Subcutaneous abdominal adipose tissue (tissue), 5 donors: ENCODE results near the gene BCL11A.

ENCODE experiments used
- H3K27ac ChIP-seq: one replicate; pipeline ENCODE4 v1.7.0; 2013; ENCODE audit warnings: low read depth, mild to moderate bottlenecking, inconsistent platforms, low read length, moderate library complexity
- H3K27me3 ChIP-seq, 5 donors: one replicate each; pipeline ENCODE4 v1.7.0; 2013; ENCODE audit warnings: low read length in 5 of 5, inconsistent platforms in 1 of 5; ENCODE audit not compliant: control insufficient read depth in 5 of 5, insufficient read depth in 4 of 5
- H3K36me3 ChIP-seq, 5 donors: one replicate each; pipeline ENCODE4 v1.7.0; 2013; ENCODE audit warnings: low read length in 5 of 5; ENCODE audit not compliant: control insufficient read depth in 5 of 5, insufficient read depth in 5 of 5
- H3K4me1 ChIP-seq, 5 donors: one replicate each; pipeline ENCODE4 v1.7.0; 2013; ENCODE audit warnings: low read length in 5 of 5, mild to moderate bottlenecking in 3 of 5, moderate library complexity in 1 of 5; ENCODE audit not compliant: control insufficient read depth in 5 of 5, insufficient read depth in 5 of 5
- H3K4me3 ChIP-seq, 5 donors: one replicate each; pipeline ENCODE4 v1.7.0; 2013; ENCODE audit warnings: low read length in 5 of 5, low read depth in 1 of 5
- H3K9ac ChIP-seq, 5 donors: one replicate each; pipeline ENCODE4 v1.7.0; 2013; ENCODE audit warnings: low read length in 5 of 5, mild to moderate bottlenecking in 4 of 5, moderate library complexity in 3 of 5
- H3K9me3 ChIP-seq, 5 donors: one replicate each; pipeline ENCODE4 v1.7.0; 2013; ENCODE audit warnings: low read length in 5 of 5; ENCODE audit not compliant: control insufficient read depth in 5 of 5
- donor health status: healthy.
- donor health status: healthy.
- donor health status: healthy.
- donor health status: healthy.
- donor health status: healthy.

BCL11A gene

DNA sequence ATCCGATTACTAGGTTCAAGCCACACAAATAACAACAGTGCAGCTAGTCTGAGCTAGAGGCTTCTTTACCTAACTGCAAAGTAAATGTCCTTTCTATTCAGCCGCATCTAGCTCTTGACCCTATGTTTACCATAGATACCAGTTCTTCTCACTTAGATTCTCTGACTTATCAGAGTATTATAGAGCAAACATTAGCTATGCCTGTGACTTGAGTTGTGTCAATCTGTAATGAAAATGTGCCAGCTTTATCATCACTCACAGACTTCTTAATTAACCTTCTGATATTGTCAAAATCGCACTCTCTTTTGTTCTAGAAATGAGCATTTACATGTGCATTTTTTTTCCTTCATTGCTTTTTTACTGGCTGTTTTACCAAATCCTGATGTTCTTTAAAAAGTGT, 79.9 kb downstream of the BCL11A start:
- Histone ChIP-seq H3K9me3 (no peaks in the 10 kb centered on the region), H3K36me3 (no peaks in the 10 kb centered on the region), H3K4me3 (no peak overlapping the region), H3K27me3 (no peaks in the 10 kb centered on the region), H3K9ac (no peak overlapping the region), H3K4me1 (peaks cover 0 to 10% (median 9%) of the 10 kb centered on the region in 5 donors), H3K27ac (no peak overlapping the region)

DNA sequence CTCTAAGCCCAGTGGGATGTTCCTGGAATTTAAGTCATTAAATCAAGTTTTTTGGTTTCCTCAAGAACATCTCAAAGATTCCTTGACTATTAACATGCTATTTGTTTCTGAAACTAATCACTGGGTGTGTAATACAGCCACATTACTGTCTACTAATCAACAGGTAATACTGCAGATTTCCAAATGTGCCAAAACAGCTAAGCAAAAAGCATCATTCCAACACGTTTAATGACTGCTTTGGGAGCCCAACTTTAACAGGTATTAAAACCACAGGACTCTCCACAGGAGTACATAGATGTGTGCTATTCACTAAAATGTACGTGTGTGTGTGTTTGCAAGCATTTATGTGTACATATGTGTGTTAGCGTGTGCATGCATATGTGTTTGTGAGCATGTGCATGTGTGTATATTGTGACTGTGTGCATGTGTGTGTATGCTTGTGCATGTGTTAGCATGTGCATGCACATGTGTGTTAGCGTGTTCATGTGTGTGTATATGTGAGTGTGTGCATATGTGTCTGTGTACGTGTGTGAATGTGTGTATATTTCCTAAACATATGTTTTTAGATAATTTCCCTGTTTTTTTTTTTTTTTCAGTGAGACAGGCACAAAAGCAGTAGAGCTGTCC, 80.7 kb downstream of the BCL11A start:
- Histone ChIP-seq H3K4me3 (no peak overlapping the region), H3K27me3 (no peaks in the 10 kb centered on the region), H3K36me3 (no peaks in the 10 kb centered on the region), H3K9ac (no peak overlapping the region), H3K4me1 (peaks cover 0 to 10% (median 9%) of the 10 kb centered on the region in 5 donors), H3K9me3 (no peaks in the 10 kb centered on the region), H3K27ac (no peak overlapping the region)

GRCh38 chr2:60472041-60472440, 81.4 kb downstream of the BCL11A start:
- no peaks in the 10 kb centered on the region for H3K27me3 ChIP-seq
- no peak overlapping the region for H3K9ac ChIP-seq
- no peak overlapping the region for H3K4me3 ChIP-seq
- H3K27ac ChIP-seq = no peak overlapping the region
- peaks cover 0 to 10% (median 9%) of the 10 kb centered on the region in 5 donors for H3K4me1 ChIP-seq
- no peaks in the 10 kb centered on the region for H3K9me3 ChIP-seq
- H3K36me3 ChIP-seq = no peaks in the 10 kb centered on the region

DNA sequence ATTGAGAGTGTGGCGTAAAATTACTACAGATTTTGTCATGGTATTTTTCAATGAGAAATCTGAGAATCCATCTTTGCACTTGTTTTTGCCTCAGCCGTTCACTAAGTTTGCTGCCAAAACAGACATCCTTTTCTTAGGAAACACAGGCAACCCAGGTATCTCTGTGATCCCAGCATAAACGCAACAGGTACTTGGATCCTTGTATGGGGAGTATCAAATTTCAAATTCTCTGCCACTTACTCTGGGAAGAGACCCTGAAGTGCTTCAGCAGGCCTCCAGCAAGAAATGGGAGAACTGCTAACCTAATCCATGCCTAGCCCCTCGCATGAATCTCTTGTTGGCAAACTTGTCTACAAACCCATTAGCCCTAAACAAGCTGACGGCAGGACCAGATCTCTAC, 83.1 kb downstream of the BCL11A start:
- H3K36me3 ChIP-seq = no peaks in the 10 kb centered on the region
- H3K27ac ChIP-seq = no peak overlapping the region
- no peak overlapping the region for H3K4me3 ChIP-seq
- no peaks in the 10 kb centered on the region for H3K27me3 ChIP-seq
- H3K9ac ChIP-seq = no peak overlapping the region
- peaks cover 0 to 4% (median 0%) of the 10 kb centered on the region in 5 donors for H3K4me1 ChIP-seq
- no peaks in the 10 kb centered on the region for H3K9me3 ChIP-seq

DNA sequence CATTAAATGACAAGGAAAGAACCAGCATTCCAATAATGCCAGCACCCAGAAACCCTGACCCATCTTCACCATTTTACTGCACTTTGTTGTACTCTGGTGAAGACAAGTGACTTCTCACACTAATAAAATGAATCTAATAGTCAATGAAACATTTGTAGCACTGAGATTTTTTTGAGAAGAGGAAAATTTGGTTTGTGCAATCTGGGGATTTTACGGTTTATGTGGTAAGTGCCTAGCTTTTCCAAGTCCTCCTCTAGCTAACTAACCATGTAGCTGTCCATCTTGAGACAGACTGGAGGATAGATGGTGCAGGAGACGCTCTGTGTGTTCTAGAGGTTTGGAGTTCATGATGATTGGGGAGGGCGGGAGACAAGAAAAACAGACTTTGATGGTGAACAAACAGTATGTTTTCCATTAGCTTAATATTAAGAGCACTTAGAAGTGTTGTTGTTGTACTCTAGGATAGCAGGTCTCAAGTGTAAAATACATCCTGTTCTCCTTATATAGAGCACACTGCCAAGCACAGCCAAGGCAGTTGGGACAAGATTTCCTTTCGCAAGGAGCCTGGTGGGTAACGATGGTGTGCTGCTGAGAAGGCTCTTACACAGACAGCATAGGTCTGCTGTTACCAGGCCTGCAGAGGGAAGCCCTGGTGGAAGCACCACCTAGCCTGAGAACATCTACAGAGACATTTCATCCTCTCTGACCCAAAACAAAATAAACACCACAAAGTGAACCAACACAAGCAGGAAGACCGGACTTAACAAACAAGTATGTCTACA, 83.7 kb downstream of the BCL11A start:
- H3K9me3 ChIP-seq = no peaks in the 10 kb centered on the region
- H3K4me3 ChIP-seq = no peak overlapping the region
- no peak overlapping the region for H3K27ac ChIP-seq
- H3K36me3 ChIP-seq = no peaks in the 10 kb centered on the region
- H3K9ac ChIP-seq = no peak overlapping the region
- H3K27me3 ChIP-seq = no peaks in the 10 kb centered on the region
- H3K4me1 ChIP-seq = peaks cover 0 to 4% (median 0%) of the 10 kb centered on the region in 5 donors

GRCh38 chr2:60468382-60469085, 84.9 kb downstream of the BCL11A start:
- Histone ChIP-seq H3K4me1 (peaks cover 0 to 4% (median 0%) of the 10 kb centered on the region in 5 donors), H3K4me3 (no peak overlapping the region), H3K27ac (no peak overlapping the region), H3K9me3 (no peaks in the 10 kb centered on the region), H3K36me3 (no peaks in the 10 kb centered on the region), H3K9ac (no peak overlapping the region), H3K27me3 (no peaks in the 10 kb centered on the region)

DNA sequence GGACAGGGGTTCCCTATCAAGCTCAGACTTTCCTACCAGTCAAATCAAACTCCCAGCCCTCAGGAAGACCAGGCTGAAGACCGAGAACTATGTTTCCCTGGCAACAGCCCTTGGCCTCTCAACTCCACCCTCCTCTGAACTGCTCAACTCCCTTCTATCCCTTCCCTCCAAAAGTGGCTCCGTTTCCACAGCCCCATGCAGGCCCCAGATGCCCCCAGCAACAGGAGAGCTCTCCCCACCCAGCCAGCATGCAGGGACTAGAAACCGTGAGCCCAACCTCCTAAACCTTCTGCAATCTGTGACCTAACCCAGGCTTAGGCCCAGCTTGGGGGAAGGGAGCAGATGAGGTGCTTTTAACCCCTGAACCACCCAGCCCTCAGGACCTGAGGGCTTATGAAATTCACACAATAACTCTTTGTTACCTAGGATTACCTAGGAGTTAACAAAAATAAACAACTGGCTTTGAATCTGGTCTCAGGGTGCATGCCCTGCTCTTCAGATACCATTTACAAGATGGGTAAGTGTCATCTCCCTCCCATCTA, 87.2 kb downstream of the BCL11A start:
- Histone ChIP-seq H3K9ac (no peak overlapping the region), H3K27me3 (peaks cover 0 to 3% (median 0%) of the 10 kb centered on the region in 5 donors), H3K27ac (no peak overlapping the region), H3K4me3 (no peak overlapping the region), H3K9me3 (no peaks in the 10 kb centered on the region), H3K36me3 (no peaks in the 10 kb centered on the region), H3K4me1 (peaks cover 0 to 4% (median 0%) of the 10 kb centered on the region in 5 donors)

- Histone ChIP-seq H3K4me1 (peaks cover 0 to 4% (median 0%) of the 10 kb centered on the region in 5 donors), H3K27me3 (peaks cover 0 to 3% (median 0%) of the 10 kb centered on the region in 5 donors), H3K9ac (no peak overlapping the region), H3K4me3 (no peak overlapping the region), H3K27ac (no peak overlapping the region), H3K9me3 (no peaks in the 10 kb centered on the region), H3K36me3 (no peaks in the 10 kb centered on the region)
Measured at GRCh38 chr2:60465736-60466135, 87.7 kb downstream of the BCL11A start.

DNA sequence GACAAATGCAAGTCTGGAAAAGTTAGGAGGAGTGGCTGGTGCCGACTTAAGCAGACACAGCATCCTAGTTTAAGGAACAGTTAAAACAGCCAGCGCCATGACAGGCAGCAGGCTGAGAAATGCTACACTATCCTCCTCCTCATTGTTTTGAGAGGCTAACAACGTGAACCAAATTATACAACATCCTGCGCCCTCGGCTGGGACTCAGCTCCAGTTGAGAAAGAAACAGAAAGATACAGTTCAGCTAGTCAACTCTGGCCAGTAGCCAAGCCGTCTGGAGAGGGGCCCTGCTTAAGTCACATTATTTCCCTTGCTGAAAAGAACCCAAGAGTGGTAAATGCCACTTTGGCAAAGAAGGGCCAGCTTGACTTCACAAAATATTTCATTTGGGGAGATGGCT, 90.2 kb downstream of the BCL11A start:
- Histone ChIP-seq H3K9ac (no peak overlapping the region), H3K4me1 (peaks cover 0 to 4% (median 0%) of the 10 kb centered on the region in 5 donors), H3K4me3 (no peak overlapping the region), H3K36me3 (no peaks in the 10 kb centered on the region), H3K9me3 (no peaks in the 10 kb centered on the region), H3K27me3 (peaks cover 0 to 3% (median 0%) of the 10 kb centered on the region in 5 donors), H3K27ac (no peak overlapping the region)
